Measurements from ENCODE around the gene ICAM4.

GRCh38 chr19:10258080-10258710 is 28.6 kb upstream of the ICAM4 start:
- TF ChIP-seq CTCF (IDR thresholded peaks at IDR 0.05; ENCODE audit: low read depth, low read length, poor library complexity, severe bottlenecking) (no peak), EZH2phosphoT487 (IDR thresholded peaks at IDR 0.05; ENCODE audit: borderline replicate concordance, low read length) (no peak)

All from DOHH2 (cell line).